Measurements from ENCODE around the gene DCUN1D3.

GRCh38 chr16:20866801-20867200 is 33.4 kb downstream of the DCUN1D3 start:
- TF ChIP-seq, protein P1, sequence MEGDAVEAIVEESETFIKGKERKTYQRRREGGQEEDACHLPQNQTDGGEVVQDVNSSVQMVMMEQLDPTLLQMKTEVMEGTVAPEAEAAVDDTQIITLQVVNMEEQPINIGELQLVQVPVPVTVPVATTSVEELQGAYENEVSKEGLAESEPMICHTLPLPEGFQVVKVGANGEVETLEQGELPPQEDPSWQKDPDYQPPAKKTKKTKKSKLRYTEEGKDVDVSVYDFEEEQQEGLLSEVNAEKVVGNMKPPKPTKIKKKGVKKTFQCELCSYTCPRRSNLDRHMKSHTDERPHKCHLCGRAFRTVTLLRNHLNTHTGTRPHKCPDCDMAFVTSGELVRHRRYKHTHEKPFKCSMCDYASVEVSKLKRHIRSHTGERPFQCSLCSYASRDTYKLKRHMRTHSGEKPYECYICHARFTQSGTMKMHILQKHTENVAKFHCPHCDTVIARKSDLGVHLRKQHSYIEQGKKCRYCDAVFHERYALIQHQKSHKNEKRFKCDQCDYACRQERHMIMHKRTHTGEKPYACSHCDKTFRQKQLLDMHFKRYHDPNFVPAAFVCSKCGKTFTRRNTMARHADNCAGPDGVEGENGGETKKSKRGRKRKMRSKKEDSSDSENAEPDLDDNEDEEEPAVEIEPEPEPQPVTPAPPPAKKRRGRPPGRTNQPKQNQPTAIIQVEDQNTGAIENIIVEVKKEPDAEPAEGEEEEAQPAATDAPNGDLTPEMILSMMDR (IDR thresholded peaks at IDR 0.05) = no peak
- no peak for TF ChIP-seq POLR2A (IDR thresholded peaks at IDR 0.05)

Data from uterus (tissue), 2 donors.